WERI-Rb-1 (cell line): ENCODE measurements around the gene CEPT1.

Experiments
- DNase-seq: peaks from one replicate; pipeline ENCODE4 v3.0.0-alpha.2; 2020
- H3K27ac ChIP-seq: fragments of 250-450 bp; sonication (Bioruptor Pico); 2 replicates; pipeline ENCODE4 v1.5.1; 2020; ENCODE audit warnings: mild to moderate bottlenecking, moderate library complexity
- H3K27me3 ChIP-seq: fragments of 250-450 bp; sonication (Bioruptor Pico); 2 replicates; pipeline ENCODE4 v1.5.1; 2021; ENCODE audit warnings: mild to moderate bottlenecking, low read depth, moderate library complexity; ENCODE audit not compliant: insufficient read depth, severe bottlenecking
- H3K36me3 ChIP-seq: fragments of 250-450 bp; sonication (Bioruptor Pico); 2 replicates; pipeline ENCODE4 v1.5.1; 2020; ENCODE audit warnings: mild to moderate bottlenecking, moderate library complexity
- H3K4me3 ChIP-seq: 2 replicates; pipeline ENCODE4 v1.5.1; 2011; ENCODE audit warnings: low read depth, mild to moderate bottlenecking, control low read depth, low read length
- H3K9me3 ChIP-seq: fragments of 250-450 bp; sonication (Bioruptor Pico); 2 replicates; pipeline ENCODE4 v1.5.1; 2021; ENCODE audit warnings: mild to moderate bottlenecking, moderate library complexity; ENCODE audit not compliant: severe bottlenecking
- CTCF ChIP-seq: IDR thresholded peaks from 2 replicates; pipeline ENCODE4 v1.5.1; 2011; ENCODE audit warnings: low read depth, mild to moderate bottlenecking, control low read depth, inconsistent platforms, low read length

CEPT1 gene

DNA sequence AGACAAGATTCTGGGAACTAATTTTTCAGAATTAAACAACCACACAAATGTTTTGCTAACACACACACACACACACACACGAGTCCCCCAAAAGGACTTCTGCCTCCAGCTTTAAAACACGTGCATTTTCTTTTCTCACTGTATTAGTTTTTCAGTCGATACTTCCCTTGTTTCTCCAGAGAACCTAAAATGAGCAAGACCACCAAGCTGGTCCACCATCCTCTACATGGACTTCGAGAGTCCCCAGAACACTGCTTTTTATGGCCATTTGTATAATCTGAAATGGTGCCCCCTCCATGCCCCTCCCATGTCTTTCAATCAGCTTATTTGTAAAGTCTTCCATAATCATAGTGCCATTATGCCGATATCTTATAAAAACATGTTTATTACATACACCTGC, 76.7 kb downstream of the CEPT1 start:
- no peak overlapping the region for H3K27ac ChIP-seq
- DNase-seq: no peak
- no peaks in the 10 kb centered on the region for H3K36me3 ChIP-seq
- no peak for TF ChIP-seq CTCF
- H3K27me3 ChIP-seq: no peaks in the 10 kb centered on the region
- H3K9me3 ChIP-seq: no peaks in the 10 kb centered on the region
- no peak overlapping the region for H3K4me3 ChIP-seq

DNA sequence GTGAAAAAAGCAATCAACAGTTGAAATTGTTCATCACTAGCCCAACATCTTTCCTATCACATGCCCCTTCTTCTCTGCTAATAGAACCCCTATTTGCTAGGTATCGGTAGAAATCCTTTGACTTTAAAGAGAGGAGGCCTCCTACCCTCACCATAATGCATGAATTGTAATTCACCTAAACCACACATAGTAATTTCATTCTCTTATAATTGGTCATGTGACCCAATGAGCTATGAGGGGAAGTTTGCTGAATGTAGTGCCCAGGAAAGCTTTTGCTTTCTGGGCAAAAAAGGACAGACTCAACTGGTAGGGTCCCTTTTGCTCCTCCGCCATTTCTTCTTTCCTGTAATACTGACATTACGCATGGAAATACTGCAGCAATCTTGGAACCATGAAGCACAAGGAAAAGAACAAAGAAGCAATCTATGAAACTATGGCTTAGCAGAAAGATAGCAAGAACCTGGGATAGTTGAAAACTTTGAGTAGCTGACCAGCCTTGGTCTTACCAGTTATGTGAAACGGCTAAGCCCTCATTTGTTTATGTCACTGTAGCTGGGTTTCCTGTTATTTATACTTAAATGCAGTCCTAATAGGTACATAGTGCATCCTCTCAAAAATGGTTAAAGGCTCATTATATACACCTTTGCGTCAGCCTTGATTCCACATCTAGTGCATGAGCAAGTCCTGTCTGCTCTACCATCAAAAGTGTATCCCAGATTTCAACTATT, 77.3 kb downstream of the CEPT1 start:
- TF ChIP-seq CTCF: no peak
- Histone ChIP-seq H3K36me3 (no peaks in the 10 kb centered on the region), H3K27ac (no peak overlapping the region), H3K9me3 (no peaks in the 10 kb centered on the region), H3K4me3 (no peak overlapping the region), H3K27me3 (no peaks in the 10 kb centered on the region)
- no peak for DNase-seq

- Histone ChIP-seq H3K4me3 (no peak overlapping the region), H3K27ac (no peak overlapping the region), H3K36me3 (no peaks in the 10 kb centered on the region), H3K9me3 (no peaks in the 10 kb centered on the region), H3K27me3 (no peaks in the 10 kb centered on the region)
- TF ChIP-seq CTCF: no peak
- no peak for DNase-seq
Observed at GRCh38 chr1:111218701-111219556, 78.9 kb downstream of the CEPT1 start.

GRCh38 chr1:111219557-111220286, 79.7 kb downstream of the CEPT1 start:
- H3K4me3 ChIP-seq: no peak overlapping the region
- no peak for DNase-seq

More at GRCh38 chr1:111219557-111220286, 79.7 kb downstream of the CEPT1 start:
- no peak for TF ChIP-seq CTCF
- Histone ChIP-seq H3K27me3 (no peaks in the 10 kb centered on the region), H3K27ac (no peak overlapping the region), H3K9me3 (no peaks in the 10 kb centered on the region), H3K36me3 (no peaks in the 10 kb centered on the region)
